ENCODE data around the gene ZNF385B.
"Not testable (repeated sequence)": the region's sequence is repeated elsewhere in the genome, so short reads cannot be mapped to it uniquely, and the experiment has no call there.

The ZNF385B gene

GRCh38 chr2:179470089-179470488, 391.3 kb downstream of the ZNF385B start:
- DNase-seq: no peak

DNA sequence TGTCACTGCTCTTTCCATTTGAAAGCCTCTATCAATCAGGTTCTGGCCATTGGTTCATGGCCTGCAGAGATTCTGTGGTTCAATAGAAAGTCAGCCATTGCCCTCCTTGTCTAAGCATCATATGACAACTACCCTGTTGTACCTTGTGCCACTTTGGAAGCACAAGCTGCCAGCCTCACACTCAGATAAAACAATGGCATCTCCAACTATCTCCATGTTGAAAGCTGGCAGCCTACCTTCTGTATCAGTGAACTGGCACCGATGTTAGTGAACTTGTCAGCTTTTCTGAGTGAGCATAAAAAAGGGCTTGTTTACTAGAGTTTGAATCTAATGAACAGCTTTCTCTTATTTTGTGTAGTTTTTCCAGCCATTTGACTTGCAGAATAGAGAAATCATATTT, 393.5 kb downstream of the ZNF385B start:
- DNase-seq: no peak

- DNase-seq: no peak
These were observed 394.3 kb downstream of the ZNF385B start for GRCh38 chr2:179467111-179467510.

- no peak for DNase-seq
These were observed 400.0 kb downstream of the ZNF385B start for GRCh38 chr2:179461420-179461819.

DNA sequence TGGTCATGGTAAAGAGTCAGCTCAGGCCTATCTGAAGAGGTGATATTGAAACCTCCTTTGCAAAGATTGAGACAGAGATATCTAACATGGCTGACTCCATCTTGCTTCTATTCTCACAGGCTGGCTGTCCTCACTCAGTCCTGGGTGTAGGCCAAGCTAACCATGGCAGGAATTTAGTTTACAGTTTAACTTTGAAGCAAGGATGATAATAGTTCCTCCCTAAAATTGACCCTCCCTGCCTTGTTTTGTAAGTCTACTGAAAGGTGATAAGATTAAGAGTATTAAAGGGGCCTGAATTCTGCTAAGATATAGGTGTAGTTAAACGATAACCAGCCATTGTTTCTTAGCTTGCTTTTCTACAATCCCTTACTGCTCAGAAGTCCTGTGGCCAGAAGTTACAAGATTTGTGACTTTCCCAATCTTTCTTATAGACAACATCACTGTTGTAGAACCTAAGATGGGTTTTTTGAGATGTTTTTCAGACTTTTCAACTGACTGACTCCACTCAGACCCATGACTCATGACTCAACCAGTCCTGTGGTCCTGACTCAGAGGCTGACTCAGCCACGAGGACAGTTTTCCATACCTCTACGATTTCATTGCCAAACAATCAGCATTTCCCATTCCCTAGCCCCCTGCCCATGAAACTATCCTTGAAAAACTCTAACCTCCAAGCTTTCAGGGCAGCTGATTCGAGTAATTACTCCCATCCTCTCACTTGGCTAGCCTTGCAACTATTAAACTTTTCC, 401.1 kb downstream of the ZNF385B start:
- no peak for DNase-seq

DNA sequence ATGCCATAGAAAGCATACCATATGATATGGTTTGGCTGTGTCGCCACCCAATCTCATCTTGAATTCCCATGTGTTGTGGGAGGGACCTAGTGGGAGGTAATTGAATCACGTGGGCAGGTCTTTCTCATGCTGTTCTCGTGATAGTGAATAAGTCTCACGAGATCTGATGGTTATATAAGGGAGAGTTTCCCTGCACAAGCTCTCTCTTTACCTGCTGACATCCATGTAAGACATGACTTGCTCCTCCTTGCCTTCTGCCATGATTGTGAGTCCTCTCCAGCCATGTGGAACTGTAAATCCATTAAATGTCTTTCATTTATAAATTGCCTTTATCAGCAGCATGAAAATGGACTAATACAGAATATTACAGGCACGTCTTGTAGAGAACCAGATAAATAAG, 403.3 kb downstream of the ZNF385B start:
- not testable (repeated sequence) for DNase-seq

DNA sequence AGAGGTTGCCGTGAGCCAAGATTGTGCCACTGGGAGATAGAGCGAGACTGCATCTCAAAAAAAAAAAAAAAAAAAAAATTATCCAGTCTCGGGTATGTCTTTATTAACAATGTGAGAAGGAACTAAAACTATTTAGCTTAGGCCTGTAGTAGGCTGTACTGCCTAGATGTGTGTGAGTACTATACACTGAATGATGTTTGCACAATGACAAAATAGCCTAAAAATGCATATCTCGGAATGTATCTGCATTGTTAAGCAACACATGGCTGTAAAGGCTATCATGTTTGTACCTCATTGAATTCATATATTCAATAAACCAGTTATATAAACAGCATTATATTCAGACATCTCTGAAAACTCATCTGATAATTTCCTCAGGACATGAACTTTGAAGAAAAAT, 405.6 kb downstream of the ZNF385B start:
- no peak for DNase-seq

DNA sequence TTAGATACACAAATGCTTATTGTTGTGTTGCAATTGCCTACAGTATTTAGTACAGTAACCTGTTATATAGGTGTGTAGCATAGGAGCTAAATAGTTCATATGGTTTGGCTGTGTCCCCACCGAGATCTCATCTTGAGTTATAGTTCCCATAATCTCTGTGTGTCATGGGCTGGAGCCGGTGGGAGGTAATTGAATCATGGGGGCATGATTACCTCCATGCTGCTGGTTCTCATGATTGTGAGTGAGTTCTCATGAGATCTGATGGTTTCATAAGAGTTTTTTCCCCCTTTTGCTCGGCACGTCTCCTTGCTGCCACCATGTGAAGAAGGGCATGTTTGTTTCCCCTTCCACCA, 406.3 kb downstream of the ZNF385B start:
- no peak for DNase-seq

- no peak for DNase-seq
These were observed 406.8 kb downstream of the ZNF385B start for GRCh38 chr2:179454443-179455171.

DNA sequence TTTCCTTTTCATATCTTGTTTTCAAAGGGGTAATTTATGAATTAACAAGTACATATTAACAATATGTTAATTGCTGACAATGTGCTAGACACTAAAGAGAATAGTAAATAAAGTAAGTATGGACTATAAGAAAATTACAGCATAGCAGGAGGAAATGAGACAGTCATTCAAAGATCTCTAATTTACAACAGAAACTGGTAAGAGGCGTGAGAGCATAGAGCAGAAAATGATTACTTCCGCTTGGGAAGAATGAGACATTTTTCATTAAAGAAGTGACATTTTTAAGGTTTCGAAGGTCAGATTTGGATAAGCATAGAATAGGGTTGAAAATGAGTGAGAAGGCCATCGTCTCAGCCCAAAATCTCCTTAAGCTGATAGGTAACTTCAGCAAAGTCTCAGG, 412.4 kb downstream of the ZNF385B start:
- DNase-seq: no peak

GRCh38 chr2:179447839-179448447, 413.5 kb downstream of the ZNF385B start:
- no peak for DNase-seq

DNA sequence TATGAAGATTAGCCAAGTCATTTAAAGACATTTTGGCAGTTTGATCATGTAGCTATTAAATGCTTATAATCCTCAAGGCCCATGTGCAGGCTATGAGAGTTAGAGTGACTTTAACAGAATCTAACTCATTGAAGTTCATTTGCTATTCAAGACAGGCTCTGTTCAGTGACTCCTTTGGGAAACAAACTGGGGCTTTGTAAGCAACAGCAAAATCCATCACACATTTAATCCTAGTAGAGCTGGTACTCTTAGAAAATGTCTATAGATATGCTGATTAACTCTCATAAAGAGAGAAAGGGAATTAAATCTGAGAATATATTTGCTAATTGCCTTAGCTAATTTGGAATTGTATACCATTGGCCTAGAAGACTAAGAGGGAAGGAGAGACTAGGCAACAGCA, 414.0 kb downstream of the ZNF385B start:
- no peak for DNase-seq

GRCh38 chr2:179446476-179447141, 414.8 kb downstream of the ZNF385B start:
- no peak for DNase-seq

- DNase-seq: no peak
These were observed 417.4 kb downstream of the ZNF385B start for GRCh38 chr2:179444056-179444455.

GRCh38 chr2:179443180-179443579, 418.2 kb downstream of the ZNF385B start:
- no peak for DNase-seq

DNA sequence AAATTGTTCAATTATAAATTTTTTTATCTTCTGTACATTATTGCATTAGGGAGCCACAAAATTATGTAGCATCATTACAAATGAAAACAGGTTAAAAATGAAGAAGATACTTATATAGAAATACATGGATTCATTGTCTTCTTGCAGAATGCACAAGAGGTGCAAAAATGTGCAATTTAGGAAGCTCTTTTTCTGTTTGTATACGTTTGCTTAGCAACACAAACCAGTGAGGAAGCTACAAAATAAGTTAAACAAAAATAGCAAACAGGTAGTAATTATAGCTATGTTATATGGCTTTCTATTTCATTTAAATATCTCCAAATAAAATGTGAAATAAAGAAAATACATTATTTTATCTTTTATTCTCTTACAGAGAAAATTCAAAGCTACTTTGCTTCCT, 419.2 kb downstream of the ZNF385B start:
- no peak for DNase-seq

GRCh38 chr2:179441551-179441950, 419.9 kb downstream of the ZNF385B start:
- no peak for DNase-seq

- peak; percentile 26 for DNase-seq
These were observed 420.7 kb downstream of the ZNF385B start for GRCh38 chr2:179440642-179441251.

GRCh38 chr2:179438654-179439053, 422.8 kb downstream of the ZNF385B start:
- DNase-seq: no peak

DNA sequence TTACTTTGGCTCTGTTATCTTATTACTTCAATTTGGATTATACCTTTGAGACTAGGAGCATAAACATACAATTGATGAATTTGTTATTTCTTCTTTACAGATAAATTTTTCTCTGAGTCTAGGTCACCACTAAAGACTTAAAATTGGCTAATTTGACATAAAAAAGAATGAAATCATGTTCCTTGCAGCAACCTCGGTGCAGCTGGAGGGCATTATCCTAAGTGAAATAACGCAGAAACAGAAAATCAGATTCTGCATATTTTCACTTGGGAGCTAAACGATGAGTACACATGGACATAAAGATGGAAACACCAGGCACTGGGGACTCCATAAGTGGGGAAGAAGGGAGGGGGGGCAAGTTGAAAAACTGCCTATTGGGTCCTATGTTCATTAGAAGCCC, 424.0 kb downstream of the ZNF385B start:
- no peak for DNase-seq

DNA sequence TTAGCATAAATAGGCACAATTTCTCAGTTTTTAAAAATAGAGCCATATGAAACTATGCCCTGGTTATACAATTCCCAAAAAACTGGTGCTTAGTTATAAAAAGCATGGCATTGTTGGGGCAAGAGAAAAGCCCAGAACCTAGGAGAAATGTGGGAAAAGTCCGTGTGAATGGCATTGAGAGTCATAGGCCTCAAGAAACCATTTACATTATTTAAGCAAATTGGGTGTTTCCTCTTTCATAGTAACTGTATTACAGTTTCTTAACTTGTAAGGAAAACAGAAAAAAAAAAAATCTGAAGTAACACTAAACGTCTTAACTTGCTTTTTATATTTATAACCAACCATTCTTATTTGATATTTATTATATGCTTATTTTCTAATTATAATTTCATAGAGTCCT, 425.8 kb downstream of the ZNF385B start:
- DNase-seq: no peak

- no peak for DNase-seq
These were observed 426.4 kb downstream of the ZNF385B start for GRCh38 chr2:179435000-179435399.

GRCh38 chr2:179434357-179434756, 427.1 kb downstream of the ZNF385B start:
- no peak for DNase-seq
